HepG2 (cell line): ENCODE results near the gene HMBS. TPM values are rescaled to one million over a fixed set of nuclear protein-coding genes. Genes with fewer than 3 reads are reported as not detected.

Experiments
- KDM4B ChIP-seq: sonication (generic); formaldehyde crosslinking; IDR thresholded peaks from 2 replicates; pipeline ENCODE4 v1.4.0; 2020; ENCODE audit warnings: missing genetic modification reagents
- NFATC3 ChIP-seq: sonication (generic); formaldehyde crosslinking; IDR thresholded peaks from 2 replicates; pipeline ENCODE4 v1.5.1; 2020; ENCODE audit warnings: mild to moderate bottlenecking, missing genetic modification reagents
- NKX3-1 ChIP-seq: sonication (generic); formaldehyde crosslinking; IDR thresholded peaks from 2 replicates; pipeline ENCODE4 v1.5.0; 2020; ENCODE audit warnings: missing genetic modification reagents
- POGZ ChIP-seq: sonication (generic); formaldehyde crosslinking; IDR thresholded peaks from 2 replicates; pipeline ENCODE4 v1.4.0; 2020; ENCODE audit warnings: mild to moderate bottlenecking, missing genetic modification reagents
- PTBP1 ChIP-seq: fragments of 200-400 bp; formaldehyde crosslinking; IDR thresholded peaks from 2 replicates; pipeline ENCODE4 v1.6.1; 2018; ENCODE audit warnings: low read length, low read depth; ENCODE audit not compliant: poor library complexity, severe bottlenecking
- RBM39 ChIP-seq: fragments of 200-400 bp; formaldehyde crosslinking; IDR thresholded peaks from one replicate; pipeline ENCODE4 v1.6.1; 2018; ENCODE audit warnings: antibody characterized with exemption, mild to moderate bottlenecking, low read depth, low read length; ENCODE audit not compliant: poor library complexity, severe bottlenecking
- SRSF9 ChIP-seq: fragments of 200-400 bp; formaldehyde crosslinking; IDR thresholded peaks from 2 replicates; pipeline ENCODE4 v1.6.1; 2018; ENCODE audit warnings: borderline replicate concordance, mild to moderate bottlenecking, low read depth, low read length; ENCODE audit not compliant: insufficient read depth, poor library complexity, severe bottlenecking
- TBX2 ChIP-seq: sonication (generic); formaldehyde crosslinking; IDR thresholded peaks from 2 replicates; pipeline ENCODE4 v1.5.0; 2020; ENCODE audit warnings: missing genetic modification reagents, mild to moderate bottlenecking, borderline replicate concordance
- ZNF24 ChIP-seq: fragments of 450-650 bp; IDR thresholded peaks from 2 replicates; pipeline ENCODE4 v1.6.1; 2017; ENCODE audit warnings: antibody characterized with exemption, mild to moderate bottlenecking
- ZNF333 ChIP-seq: sonication (generic); formaldehyde crosslinking; IDR thresholded peaks from 2 replicates; pipeline ENCODE4 v1.4.0; 2020; ENCODE audit warnings: mild to moderate bottlenecking, missing genetic modification reagents, borderline replicate concordance
- ZNF350 ChIP-seq: sonication (generic); formaldehyde crosslinking; IDR thresholded peaks from 2 replicates; pipeline ENCODE4 v1.4.0; 2020; ENCODE audit warnings: mild to moderate bottlenecking, low read depth, missing genetic modification reagents, borderline replicate concordance
- ZNF891 ChIP-seq: sonication (generic); formaldehyde crosslinking; IDR thresholded peaks from 2 replicates; pipeline ENCODE4 v1.5.0; 2020; ENCODE audit warnings: mild to moderate bottlenecking, missing genetic modification reagents
- polyA plus RNA-seq, 8 experiments: library from polyadenylated mRNA; depleted of rRNA in 3 of 8; stranded (reverse) in 7 of 8; unstranded in 1 of 8; fragments of >200 nt; fragmentation: Illumina TruSeq in 4 of 8; extraction: Trizol in 4 of 8; gene quantifications; 2 replicates each; pipeline versions ENCODE4 v1.2.1 to v1.2.3, GENCODE V29; 2011 to 2016; ENCODE audit warnings: low read depth in 4 of 8, missing spikeins in 1 of 8, mixed read lengths in 1 of 8; ENCODE audit not compliant: insufficient read depth in 1 of 8
- total RNA-seq, 5 experiments: library from RNA; depleted of rRNA; stranded (reverse); fragments of >200 nt; fragmentation: Illumina TruSeq; extraction: Trizol; gene quantifications; 2 replicates each; pipeline ENCODE4 v1.2.3, GENCODE V29; 2016; ENCODE audit warnings: low read depth in 1 of 5
- TF ChIP-seq, protein P1 (sequence below): sonication (generic); formaldehyde crosslinking; IDR thresholded peaks from one replicate; pipeline ENCODE4 v1.5.1; 2020; ENCODE audit warnings: mild to moderate bottlenecking, missing genetic modification reagents; ENCODE audit errors: not compliant biosample characterization
- TF ChIP-seq, protein P2 (sequence below): sonication (generic); formaldehyde crosslinking; IDR thresholded peaks from 2 replicates; pipeline ENCODE4 v1.4.0; 2020; ENCODE audit warnings: missing genetic modification reagents, mild to moderate bottlenecking, borderline replicate concordance
- TF ChIP-seq, protein P3 (sequence below): sonication (generic); formaldehyde crosslinking; IDR thresholded peaks from 2 replicates; pipeline ENCODE4 v1.5.1; 2020; ENCODE audit warnings: mild to moderate bottlenecking, missing genetic modification reagents, borderline replicate concordance

The HMBS gene
- total and polyA plus RNA-seq, 2 of the 13 experiments (the other 11 are each of a cell fraction or from before 2014, with no cell fraction given): 9.4 to 46.9 TPM

DNA sequence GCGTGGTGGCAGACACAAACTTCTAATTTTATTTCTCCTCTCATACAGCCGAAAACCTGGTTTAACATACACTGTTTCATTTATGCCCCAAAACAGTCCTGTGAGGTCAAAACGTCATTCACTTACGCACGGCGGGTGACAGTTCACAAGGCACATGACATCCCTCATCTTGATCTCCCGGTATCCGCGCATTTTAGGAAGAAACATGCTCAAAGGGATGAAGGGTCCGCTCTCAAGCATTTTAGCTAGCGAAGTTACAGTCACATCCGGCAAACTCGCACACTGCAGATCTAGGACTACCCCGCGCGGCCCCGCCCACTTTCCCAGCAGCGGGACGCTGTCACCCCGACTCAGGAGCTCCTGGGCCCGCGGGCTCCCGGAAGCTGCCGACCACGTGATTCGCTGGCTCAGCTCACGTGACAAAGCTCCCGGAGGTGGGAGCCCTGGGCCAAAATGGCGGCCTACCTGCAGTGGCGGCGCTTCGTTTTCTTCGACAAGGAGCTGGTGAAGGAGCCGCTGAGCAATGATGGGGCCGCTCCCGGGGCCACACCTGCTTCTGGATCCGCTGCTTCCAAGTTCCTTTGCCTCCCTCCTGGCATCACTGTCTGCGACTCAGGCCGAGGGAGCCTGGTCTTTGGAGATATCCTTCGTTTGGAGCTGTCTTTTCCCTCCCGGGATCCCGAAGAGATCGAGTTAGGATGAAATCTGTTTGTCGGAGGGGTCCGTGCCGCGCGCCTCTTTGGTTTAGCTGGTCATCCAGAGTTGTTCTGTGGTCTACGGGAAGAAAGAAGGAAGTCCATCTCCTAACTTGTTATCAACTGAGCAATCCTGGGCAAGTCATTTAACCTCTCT, 17.1 kb upstream of the HMBS start, which contains the start of gene VPS11 (continued):
- TF ChIP-seq, protein P1, sequence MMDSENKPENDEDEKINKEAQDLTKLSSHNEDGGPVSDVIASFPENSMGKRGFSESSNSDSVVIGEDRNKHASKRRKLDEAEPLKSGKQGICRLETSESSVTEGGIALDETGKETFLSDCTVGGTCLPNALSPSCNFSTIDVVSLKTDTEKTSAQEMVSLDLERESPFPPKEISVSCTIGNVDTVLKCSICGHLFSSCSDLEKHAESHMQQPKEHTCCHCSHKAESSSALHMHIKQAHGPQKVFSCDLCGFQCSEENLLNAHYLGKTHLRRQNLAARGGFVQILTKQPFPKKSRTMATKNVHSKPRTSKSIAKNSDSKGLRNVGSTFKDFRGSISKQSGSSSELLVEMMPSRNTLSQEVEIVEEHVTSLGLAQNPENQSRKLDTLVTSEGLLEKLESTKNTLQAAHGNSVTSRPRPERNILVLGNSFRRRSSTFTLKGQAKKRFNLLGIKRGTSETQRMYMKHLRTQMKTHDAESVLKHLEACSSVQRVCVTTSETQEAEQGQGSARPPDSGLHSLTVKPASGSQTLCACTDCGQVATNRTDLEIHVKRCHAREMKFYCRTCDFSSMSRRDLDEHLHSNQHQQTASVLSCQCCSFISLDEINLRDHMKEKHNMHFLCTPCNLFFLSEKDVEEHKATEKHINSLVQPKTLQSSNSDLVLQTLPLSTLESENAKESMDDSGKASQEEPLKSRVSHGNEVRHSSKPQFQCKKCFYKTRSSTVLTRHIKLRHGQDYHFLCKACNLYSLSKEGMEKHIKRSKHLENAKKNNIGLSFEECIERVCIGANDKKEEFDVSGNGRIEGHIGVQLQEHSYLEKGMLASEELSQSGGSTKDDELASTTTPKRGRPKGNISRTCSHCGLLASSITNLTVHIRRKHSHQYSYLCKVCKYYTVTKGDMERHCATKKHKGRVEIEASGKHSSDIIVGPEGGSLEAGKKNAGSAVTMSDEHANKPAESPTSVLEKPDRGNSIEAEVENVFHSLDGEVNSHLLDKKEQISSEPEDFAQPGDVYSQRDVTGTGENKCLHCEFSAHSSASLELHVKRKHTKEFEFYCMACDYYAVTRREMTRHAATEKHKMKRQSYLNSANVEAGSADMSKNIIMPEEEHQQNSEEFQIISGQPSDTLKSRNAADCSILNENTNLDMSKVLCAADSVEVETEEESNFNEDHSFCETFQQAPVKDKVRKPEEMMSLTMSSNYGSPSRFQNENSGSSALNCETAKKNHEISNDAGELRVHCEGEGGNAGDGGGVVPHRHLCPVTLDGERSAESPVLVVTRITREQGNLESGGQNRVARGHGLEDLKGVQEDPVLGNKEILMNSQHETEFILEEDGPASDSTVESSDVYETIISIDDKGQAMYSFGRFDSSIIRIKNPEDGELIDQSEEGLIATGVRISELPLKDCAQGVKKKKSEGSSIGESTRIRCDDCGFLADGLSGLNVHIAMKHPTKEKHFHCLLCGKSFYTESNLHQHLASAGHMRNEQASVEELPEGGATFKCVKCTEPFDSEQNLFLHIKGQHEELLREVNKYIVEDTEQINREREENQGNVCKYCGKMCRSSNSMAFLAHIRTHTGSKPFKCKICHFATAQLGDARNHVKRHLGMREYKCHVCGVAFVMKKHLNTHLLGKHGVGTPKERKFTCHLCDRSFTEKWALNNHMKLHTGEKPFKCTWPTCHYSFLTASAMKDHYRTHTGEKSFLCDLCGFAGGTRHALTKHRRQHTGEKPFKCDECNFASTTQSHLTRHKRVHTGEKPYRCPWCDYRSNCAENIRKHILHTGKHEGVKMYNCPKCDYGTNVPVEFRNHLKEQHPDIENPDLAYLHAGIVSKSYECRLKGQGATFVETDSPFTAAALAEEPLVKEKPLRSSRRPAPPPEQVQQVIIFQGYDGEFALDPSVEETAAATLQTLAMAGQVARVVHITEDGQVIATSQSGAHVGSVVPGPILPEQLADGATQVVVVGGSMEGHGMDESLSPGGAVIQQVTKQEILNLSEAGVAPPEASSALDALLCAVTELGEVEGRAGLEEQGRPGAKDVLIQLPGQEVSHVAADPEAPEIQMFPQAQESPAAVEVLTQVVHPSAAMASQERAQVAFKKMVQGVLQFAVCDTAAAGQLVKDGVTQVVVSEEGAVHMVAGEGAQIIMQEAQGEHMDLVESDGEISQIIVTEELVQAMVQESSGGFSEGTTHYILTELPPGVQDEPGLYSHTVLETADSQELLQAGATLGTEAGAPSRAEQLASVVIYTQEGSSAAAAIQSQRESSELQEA (CRISPR knock-in tag): no peak
- TF ChIP-seq, protein P2, sequence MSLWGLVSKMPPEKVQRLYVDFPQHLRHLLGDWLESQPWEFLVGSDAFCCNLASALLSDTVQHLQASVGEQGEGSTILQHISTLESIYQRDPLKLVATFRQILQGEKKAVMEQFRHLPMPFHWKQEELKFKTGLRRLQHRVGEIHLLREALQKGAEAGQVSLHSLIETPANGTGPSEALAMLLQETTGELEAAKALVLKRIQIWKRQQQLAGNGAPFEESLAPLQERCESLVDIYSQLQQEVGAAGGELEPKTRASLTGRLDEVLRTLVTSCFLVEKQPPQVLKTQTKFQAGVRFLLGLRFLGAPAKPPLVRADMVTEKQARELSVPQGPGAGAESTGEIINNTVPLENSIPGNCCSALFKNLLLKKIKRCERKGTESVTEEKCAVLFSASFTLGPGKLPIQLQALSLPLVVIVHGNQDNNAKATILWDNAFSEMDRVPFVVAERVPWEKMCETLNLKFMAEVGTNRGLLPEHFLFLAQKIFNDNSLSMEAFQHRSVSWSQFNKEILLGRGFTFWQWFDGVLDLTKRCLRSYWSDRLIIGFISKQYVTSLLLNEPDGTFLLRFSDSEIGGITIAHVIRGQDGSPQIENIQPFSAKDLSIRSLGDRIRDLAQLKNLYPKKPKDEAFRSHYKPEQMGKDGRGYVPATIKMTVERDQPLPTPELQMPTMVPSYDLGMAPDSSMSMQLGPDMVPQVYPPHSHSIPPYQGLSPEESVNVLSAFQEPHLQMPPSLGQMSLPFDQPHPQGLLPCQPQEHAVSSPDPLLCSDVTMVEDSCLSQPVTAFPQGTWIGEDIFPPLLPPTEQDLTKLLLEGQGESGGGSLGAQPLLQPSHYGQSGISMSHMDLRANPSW (CRISPR knock-in tag): peak; percentile 96
- TF ChIP-seq TBX2 (peak; percentile 46; the same call in 1 of the 2 replicates), ZNF333 (0 out of 2 replicates have a peak, but pooled peaks have one; percentile 69), KDM4B (peak; percentile 91), ZNF891 (CRISPR knock-in tag) (no peak), ZNF350 (CRISPR knock-in tag) (peak; percentile 83; the same call in 1 of the 2 replicates), PTBP1 (no peak), NKX3-1 (CRISPR knock-in tag) (no peak; the same call in 1 of the 2 replicates), RBM39 (no peak), ZNF24 (no peak), SRSF9 (no peak), POGZ (CRISPR knock-in tag) (0 out of 2 replicates have a peak, but pooled peaks have one; percentile 15), NFATC3 (CRISPR knock-in tag) (no peak)
- TF ChIP-seq, protein P3, sequence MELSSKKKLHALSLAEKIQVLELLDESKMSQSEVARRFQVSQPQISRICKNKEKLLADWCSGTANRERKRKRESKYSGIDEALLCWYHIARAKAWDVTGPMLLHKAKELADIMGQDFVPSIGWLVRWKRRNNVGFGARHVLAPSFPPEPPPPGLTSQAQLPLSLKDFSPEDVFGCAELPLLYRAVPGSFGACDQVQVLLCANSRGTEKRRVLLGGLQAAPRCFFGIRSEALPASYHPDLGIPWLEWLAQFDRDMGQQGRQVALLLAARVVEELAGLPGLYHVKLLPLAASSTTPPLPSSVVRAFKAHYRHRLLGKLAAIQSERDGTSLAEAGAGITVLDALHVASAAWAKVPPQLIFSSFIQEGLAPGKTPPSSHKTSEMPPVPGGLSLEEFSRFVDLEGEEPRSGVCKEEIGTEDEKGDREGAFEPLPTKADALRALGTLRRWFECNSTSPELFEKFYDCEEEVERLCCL: no peak
